Astrocyte of the cerebellum (primary cell): Measurements from ENCODE around the gene MNAT1.

ENCODE experiments used
- DNase-seq: peaks from one replicate; pipeline ENCODE4 v3.0.0-alpha.2; 2011; ENCODE audit warnings: low read depth
- H3K4me3 ChIP-seq: 2 replicates; pipeline ENCODE4 v1.5.1; 2011; ENCODE audit warnings: mild to moderate bottlenecking, low read depth, low read length, moderate library complexity
- CTCF ChIP-seq: IDR thresholded peaks from 2 replicates; pipeline ENCODE4 v1.5.1; 2012; ENCODE audit warnings: low read length, low read depth, moderate library complexity, mild to moderate bottlenecking; ENCODE audit errors: missing control alignments
- in situ Hi-C: cut with HindIII; loops from 2 replicates; pipeline ENCODE4 v1.10.0; 2017; ENCODE audit warnings: low sequenced_read_pairs

The MNAT1 gene

GRCh38 chr14:60999536-60999935 lies 265.0 kb downstream of the MNAT1 start:
- H3K4me3 ChIP-seq, result no peak overlapping the region
- in situ Hi-C loops, result no loop called here
- no peak for DNase-seq
- TF ChIP-seq CTCF, result no peak

GRCh38 chr14:61003571-61003970 lies 269.0 kb downstream of the MNAT1 start:
- in situ Hi-C loops, result no loop called here
- no peak for DNase-seq
- no peak overlapping the region for H3K4me3 ChIP-seq
- no peak for TF ChIP-seq CTCF

- TF ChIP-seq CTCF, result no peak
- in situ Hi-C loops, result no loop called here
- H3K4me3 ChIP-seq, result no peak overlapping the region
- DNase-seq, result no peak
Observed at GRCh38 chr14:61019537-61019936, 285.0 kb downstream of the MNAT1 start.
